Activated T-cell treated with anti-CD3 and anti-CD28 coated beads for 48 hours (primary cell): ENCODE data around the gene CHN1.

Source experiments
- DNase-seq: peaks from one replicate; pipeline ENCODE4 v3.0.0-alpha.2; 2020; ENCODE audit warnings: low read depth

Gene CHN1

GRCh38 chr2:174870787-174871186 lies 134.4 kb downstream of the CHN1 start:
- no peak for DNase-seq

DNA sequence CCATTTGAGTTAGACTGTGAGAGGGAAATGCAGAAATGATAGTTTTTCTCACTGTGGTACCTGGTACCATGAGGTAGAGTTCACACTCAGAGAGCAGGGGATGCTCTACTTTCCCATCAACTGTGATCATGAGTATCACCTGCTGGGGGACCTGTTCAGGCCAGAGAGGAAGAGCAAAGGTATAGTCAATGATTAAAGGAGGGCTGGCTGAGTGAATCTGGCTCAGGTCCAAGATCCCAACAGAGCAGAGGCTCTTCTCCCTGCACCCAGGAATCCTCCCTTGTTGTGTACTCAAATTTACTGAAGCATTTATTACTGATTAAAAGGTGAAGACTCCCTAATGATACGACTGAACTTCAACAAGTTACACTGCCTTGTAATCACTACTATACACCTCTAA lies 136.3 kb downstream of the CHN1 start:
- no peak for DNase-seq

DNA sequence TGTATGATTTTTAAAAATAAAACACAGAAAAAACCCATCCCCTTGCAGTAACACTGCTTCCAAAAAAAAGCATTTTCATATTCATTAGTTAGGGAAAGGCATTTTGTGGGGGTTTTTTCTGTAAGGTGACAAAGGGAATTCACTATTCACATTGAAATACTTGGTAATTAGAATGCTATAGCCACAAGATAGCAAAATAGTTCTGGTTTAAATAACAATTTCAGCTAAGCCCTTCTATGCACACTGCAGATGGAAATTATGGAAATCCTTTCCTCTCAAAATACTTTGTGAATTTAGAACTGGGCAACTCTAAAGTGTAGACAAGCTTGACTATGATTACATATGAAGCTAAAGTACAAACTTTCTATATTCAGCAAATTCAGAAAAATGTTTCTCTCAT lies 138.8 kb downstream of the CHN1 start:
- no peak for DNase-seq

GRCh38 chr2:174863183-174863582 lies 142.0 kb downstream of the CHN1 start:
- no peak for DNase-seq

DNA sequence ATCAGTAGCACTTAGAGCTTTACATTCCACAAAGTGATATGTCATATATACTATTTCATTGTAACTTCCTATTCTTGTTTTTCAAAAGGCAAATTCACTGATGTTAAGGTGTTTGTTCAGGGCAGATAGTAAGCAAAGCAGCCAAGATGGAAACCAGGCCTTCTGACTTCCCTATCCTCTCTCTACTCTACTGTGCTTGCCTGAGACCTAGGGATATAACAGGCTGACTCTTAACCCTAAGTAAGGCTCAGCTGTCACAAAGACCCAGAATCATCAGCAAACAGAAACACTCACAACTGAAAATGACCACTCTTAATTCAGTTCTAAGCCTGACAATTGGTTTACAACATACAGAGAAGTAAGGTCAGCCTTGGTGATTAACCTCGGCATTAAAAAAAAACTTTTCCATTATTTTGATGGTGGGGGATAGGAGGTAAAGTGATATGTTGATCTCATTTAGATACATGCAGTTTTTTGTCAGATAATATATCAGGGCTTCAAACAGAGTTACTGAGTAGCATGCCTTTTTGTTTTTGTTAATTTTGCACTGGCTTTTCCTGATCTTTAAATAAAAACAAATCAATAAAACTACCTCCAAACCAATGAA lies 145.5 kb downstream of the CHN1 start:
- DNase-seq, result no peak

- DNase-seq, result no peak
Measured at GRCh38 chr2:174858745-174859144, 146.4 kb downstream of the CHN1 start.

GRCh38 chr2:174856447-174856846 lies 148.7 kb downstream of the CHN1 start:
- no peak for DNase-seq

DNA sequence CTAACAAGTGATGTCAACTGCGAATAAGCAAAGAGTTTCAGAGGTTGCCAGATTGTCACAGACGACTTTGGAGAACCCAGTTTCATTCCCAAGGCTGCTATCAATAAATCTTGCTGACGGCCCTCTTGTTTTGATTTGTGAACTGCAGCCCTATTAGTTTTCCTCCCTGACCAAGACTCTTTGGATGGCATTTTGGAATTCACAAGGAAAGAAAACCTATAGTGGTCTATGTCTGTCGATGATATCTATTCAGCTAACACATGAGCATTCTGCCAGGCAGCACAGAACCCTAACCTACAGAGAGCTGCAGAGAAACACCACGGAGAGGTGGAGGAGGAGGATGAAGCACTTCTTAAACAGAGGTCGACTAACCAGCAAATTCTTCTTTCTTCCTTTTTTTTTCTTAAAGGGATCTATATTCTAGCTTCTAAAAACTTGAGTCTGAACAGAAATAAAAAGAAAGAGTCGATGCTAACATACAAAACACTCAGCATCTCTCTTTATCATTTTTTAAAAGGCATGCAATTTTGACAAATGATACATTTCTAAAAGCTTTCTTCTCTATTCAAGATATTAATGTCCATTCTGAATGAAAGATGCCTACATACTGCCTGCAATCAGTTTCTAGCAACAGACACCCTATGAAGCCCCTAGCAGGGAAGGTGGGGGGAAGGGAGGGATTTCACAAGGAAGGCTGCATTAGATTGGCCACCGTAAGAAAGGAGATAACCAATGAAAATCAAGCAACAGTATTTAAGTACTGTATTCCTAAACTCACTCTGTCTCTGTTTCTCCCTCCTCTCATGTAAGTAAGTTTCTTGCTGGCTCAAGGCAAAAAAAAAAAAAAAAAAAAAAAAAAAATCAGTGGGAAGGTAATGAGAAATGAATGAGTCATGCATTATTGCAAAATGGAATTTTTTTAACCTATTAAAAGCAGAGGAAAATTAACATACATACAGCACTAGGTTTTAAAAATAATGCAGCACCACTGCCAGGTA lies 157.9 kb downstream of the CHN1 start:
- DNase-seq, result no peak

- no peak for DNase-seq
Measured at GRCh38 chr2:174846218-174846617, 159.0 kb downstream of the CHN1 start.

DNA sequence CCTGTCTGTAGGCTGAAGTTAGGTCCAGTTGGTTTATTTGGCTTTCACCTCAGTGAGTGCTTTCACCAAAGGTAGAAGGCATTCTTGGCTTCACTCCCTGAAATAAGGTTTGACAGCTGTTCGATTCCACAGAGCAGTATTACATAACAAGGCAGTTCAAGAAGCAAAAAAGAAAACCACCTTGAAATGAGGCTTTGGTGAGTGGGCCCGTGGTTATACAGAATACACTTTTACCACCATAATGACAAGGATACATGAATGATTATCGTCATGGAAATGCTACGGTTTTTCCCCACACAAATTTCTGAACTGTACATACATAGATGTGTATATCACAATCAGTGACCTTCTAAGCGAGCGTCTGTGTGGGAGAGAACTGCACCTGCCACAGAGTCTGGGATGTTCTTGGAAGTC lies 160.9 kb downstream of the CHN1 start:
- no peak for DNase-seq

- no peak for DNase-seq
Measured at GRCh38 chr2:174842496-174842895, 162.7 kb downstream of the CHN1 start.

DNA sequence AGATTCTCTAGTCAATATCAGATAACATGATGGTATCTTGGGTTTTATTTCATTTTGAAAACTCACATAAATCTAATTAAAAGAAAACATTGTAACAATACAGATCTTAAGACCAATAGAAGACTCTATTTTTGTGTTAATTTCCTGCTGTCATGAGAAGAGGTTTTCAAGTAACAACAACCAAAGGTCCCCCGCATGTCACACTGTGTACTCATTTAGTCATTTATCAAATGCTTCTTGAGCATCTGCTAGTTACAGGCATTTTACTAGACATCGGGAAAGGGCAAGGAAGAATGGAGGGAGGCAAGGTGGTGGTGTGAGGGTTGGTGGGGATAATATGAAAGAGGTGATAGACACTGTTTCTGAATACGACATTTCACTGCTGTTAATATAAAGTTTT lies 163.2 kb downstream of the CHN1 start:
- no peak for DNase-seq

DNA sequence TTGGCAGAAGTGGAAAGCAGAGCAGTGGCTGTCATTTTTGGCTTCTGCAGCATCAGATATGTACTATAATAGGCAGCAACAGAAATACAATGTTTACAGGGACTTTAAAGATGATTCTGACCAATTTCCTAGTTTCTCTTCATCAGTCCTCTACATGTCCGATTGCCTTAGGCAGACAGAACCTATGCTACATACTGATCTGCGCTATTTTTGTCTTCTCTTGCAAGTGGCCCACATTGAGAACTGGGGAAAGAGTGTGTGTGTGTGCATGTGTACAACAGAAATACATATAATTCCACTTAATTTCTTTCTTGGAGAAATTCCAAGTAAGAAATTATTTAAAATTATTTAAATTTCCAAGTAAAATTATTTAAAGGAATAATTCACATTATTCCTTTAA lies 163.8 kb downstream of the CHN1 start:
- no peak for DNase-seq

DNA sequence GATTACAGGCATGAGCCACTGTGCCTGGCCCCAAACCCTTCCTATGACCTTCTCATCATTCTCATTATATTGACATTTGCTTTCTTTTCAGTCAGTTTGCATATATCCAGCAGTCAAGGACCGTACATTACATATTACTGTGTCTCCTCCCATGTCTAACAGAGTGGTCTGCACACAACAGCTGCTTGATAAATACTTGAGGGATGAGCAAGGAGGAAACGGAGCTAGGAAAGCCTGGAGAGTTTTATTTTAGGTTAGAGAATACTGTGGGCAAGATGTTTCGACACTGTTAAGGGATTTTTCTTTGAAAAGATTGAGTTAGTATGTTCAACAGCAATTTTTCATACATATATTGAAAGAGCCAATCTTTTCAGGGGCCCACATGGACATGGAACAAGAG lies 164.7 kb downstream of the CHN1 start:
- DNase-seq, result no peak

- DNase-seq, result no peak
Measured at GRCh38 chr2:174839662-174840061, 165.5 kb downstream of the CHN1 start.

GRCh38 chr2:174836995-174837390 lies 168.2 kb downstream of the CHN1 start:
- DNase-seq, result no peak

- no peak for DNase-seq
Measured at GRCh38 chr2:174836377-174836994, 168.7 kb downstream of the CHN1 start.

- DNase-seq, result peak; percentile 54
Measured at GRCh38 chr2:174835797-174836255, 169.4 kb downstream of the CHN1 start.

- DNase-seq, result no peak
Measured at GRCh38 chr2:174833737-174834136, 171.4 kb downstream of the CHN1 start.

DNA sequence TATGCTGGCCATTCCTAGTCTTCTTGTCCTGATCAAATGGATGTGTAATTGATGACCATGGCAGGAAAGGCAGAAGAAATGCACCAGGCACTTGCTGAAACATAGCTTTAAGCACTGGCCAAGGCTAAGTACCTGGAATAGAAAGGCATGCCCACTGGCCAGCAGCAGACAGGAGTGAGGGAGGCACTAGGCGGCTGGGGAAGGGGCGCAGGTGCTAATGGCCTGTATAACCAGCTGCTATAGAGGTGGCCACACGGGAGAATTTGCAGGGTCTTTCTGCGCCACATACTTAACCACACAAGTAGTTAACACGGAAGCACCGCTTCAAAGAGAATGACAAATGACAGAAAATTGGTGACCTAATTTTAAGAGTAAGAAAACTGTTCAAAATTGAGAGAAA lies 174.6 kb downstream of the CHN1 start:
- no peak for DNase-seq

- DNase-seq, result no peak
Measured at GRCh38 chr2:174829550-174829949, 175.6 kb downstream of the CHN1 start.

DNA sequence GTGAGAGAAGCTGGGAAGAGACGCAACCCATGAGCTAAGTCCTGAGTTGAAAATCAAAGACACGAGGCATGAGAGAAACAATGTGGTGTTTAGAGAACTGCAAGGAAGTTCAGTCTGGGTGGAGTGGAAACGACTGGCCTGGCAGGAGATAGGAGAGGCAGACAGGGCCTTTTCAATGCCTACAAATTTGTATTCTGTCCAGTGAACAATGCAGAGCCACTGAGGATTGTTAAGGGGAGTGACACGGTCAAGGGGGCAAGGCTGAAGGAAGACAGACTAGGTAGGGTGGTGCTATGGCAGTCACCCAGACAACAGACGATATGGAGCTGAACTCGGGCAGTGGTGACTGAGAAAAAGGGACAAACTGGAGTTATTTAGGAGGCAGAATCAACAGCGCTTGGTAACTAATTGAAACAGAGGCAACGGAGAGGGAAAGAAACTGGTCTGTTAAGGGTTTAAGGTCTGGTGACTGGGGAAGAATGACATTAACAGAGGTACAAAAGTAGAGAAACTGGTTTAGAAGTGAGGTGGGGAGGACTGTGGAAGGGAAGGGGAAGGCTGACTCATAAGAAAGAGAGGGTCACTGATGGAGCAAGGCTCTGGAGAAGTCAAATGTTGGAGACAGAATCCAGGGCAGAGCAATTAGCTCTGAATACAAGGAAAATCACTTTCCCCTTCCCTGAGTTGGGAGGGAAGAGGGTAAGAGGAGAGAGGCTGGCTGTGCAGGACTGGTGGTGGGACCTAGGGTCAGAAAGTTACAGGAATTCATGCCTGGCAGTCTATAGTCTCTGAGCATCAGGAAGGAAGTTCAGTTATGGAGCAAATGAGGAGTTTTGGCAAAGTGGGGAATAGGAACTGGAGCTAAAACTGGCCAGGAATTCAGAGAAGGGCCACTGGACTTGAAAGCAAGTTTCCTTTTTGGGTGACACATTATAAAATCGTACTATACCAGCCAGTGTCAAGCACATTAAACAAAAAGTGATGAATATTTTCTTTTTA lies 177.5 kb downstream of the CHN1 start:
- no peak for DNase-seq
